Stimulated activated CD8-positive, alpha-beta memory T cell treated with anti-CD3 and anti-CD28 coated beads, Interleukin-2, amount 100 ng/mL, for 1 hour (primary cell): ENCODE measurements around the gene ARSG.

Experiments
- DNase-seq, 2 donors: peaks; one replicate each; pipeline ENCODE4 v3.0.0-alpha.2; 2020; ENCODE audit warnings: low read depth in 2 of 2

The ARSG gene

DNA sequence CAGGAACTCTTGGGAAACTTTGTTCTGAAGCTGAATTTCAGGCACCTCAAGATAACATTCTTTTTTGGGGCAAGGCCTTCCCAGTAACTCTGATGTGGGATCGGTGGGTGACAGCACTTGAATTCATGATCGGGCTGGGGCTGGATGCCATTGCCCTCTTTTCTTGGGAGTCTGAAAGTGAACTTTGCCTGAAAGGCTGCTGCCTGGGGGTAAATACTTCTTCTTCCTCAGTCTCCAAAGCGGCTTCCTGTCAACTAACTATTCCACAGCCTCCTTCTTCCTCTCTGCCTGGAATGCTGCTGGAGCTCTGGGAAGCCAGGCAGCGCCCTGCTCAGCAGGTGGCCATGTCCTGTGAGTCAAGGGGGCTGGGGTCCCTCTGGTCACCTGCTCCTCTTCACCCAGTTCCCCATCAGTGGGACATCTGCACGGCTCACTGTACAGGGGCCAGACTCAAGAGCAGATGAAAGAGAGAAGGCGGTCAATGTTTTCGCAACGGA is 86.5 kb downstream of the ARSG start:
- DNase-seq = no peak

DNA sequence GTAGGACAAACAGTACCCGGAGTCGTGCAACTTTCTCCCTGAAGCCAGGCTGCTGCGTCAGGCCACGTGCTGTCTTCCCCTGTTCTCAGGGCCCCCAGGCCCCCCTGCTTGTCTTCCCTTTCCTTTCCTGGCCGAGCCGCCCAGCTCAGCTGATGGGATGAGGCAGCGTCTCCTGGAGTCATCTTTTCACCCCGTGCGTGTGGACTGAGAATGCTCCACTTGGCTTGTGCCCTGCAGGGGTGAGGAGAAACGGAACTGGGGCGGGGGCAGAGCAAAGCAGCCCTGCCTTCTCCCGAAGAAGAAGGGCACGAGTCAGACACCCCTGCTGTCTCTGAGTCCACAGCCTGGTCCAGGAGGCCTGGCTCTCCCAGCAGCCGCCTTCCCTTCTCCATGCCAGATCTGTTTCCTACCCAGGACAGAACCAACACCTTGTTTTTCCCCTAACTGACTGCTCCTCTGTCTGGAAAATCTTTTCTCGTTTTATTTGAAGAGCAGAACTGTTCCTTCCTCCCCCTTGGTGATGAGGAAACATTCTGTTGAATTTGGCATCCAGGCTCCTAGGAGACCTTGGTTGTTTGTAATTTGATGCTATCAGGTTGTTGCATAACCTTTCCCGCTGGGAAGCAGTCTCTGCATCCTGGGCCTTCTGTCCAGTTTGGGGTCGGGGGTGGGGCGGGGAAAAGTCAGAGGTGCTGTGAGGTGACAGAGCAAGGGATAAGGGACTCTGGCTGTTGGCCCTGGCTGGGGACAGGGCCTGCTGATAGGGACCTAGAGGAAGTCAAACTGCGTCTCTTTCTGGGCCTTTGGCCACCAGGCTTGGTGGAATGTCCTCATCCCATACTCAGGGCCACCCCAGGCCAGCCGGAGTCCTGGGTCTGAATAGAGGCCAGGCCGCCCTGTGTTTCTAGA is 87.2 kb downstream of the ARSG start:
- no peak for DNase-seq

DNA sequence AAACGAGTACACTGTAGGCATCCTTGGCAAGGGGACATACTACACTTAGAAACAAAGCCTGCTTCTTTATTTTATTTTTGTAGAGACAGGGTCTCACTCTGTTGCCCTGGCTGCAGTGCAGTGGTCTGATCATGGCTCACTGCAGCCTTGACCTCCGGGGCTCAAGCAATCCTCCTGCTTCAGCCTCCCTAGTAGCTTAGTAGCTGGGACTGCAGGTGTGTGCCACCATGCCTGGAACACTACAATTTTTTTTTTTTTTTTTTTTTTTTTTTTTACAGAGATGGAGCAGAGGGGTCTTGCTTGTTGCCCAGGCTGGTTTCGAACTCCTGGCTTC is 87.8 kb downstream of the ARSG start:
- no peak for DNase-seq

DNA sequence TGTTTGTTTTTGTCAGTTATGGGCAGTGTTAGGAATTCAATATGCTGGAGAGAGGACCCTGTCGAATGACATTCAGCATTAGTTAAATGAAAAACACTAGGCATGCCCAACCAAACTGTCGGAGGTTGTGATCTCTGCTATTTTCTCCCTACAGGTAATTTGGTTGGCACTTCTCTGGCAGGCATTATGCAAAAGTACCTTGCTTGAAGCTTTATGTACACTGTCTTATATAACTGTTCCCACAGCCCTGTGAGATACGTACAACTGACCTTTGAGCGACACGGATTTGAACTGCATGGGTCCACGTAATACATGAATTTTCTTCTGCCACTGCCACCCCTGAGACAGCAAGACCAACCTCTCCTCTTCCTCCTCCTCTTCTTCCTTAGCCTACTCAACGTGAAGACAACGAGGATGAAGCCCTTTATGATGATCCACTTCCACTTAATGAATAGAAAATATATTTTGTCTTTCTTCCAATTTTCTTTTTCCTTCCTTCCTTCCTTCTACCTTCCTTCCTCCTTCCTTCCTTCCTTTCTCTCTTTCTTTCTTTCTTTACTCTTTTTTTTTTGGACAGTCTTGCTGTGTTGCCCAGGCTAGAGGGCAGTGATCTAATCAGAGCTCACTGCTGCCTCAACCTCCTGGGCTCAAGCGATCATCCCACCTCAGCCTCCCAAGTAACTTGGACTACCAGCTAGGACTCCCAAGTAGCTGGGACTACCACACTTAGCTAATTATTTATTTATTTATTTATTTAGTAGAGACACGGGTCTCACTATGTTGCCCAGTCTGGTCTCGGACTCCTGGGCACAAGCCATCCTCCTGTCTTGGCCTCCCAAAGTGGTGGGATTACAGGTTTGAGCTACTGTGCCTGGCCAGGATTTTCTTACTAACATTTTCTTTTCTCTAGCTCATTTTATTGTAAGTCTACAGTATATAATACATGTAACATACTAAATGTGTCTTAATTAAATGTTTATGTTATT is 88.7 kb downstream of the ARSG start:
- no peak for DNase-seq

DNA sequence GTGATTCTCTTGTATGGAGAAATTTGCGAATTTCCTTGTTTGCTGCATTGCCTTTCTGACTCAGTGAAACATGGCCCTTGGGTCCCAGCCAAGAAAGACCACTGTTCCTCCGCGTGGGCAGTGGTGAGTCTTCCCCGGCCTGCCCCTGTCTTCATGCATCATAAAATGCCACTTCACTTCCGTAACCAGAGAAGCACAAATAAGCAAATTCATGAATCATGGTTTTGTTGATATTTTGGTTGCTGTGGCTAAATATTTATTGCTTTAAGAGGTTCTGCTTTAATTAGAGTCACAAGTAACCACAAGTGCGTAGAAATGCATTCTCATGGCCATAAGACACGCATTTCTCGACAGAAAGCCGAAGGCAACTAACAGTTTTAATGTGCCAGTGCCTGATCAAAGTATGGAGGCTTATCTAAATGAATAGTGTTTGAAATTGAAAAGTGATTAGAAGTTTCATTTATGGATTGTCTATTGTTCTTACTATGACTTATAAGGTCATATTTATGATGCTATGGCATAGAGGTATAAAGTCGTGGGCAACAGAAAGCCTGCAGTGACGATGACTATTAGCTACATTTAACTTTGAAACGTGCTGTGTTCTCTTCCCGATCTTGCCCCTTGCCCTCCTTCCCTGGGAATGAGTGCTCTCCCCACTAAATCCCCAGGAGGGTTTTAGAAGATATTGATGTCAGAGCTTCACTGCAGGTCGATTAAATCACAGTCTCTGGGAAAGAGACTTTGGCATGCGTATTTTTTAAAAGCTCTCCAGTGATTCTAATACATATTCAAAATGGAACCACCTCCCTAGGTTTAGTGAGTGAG is 90.0 kb downstream of the ARSG start:
- no peak for DNase-seq

DNA sequence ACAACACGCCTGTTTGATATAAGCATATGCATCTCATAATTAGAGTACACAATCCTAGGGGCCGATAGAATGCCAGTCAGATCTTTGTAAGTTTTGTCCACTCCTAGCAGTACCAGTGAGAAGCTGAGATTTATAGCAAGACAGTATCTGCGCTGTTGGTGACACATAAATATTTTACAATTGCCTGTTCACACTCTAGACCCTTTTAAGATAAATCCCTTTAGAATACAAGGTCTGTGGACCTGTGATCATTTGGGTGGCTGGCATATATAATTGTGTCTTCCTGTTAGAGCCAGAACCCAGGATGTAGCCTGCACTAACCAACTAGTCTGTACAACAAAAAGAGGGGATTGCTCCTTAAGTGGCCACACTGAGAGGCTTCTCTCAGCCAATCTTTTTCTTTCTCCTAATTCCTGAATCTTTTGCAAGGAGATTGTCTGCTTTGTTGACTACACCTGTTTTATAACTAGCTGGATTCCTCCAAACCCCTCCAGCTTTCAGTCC is 91.3 kb downstream of the ARSG start:
- no peak for DNase-seq

DNA sequence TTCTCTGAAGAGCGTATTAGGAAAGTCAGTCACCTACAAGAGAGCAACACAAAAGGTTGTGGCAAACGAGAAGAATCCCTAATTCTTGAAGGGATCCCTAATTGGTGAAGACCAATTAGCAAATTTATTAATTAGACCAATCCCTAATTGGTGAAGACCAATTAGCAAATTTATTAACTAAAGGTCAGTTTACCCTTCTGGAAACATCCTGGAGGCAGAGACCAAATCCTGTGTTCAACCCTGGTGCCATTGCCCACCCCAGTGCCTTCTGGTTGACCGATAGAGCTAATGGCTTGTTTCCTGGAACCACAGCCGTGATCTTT is 91.8 kb downstream of the ARSG start:
- DNase-seq = no peak

DNA sequence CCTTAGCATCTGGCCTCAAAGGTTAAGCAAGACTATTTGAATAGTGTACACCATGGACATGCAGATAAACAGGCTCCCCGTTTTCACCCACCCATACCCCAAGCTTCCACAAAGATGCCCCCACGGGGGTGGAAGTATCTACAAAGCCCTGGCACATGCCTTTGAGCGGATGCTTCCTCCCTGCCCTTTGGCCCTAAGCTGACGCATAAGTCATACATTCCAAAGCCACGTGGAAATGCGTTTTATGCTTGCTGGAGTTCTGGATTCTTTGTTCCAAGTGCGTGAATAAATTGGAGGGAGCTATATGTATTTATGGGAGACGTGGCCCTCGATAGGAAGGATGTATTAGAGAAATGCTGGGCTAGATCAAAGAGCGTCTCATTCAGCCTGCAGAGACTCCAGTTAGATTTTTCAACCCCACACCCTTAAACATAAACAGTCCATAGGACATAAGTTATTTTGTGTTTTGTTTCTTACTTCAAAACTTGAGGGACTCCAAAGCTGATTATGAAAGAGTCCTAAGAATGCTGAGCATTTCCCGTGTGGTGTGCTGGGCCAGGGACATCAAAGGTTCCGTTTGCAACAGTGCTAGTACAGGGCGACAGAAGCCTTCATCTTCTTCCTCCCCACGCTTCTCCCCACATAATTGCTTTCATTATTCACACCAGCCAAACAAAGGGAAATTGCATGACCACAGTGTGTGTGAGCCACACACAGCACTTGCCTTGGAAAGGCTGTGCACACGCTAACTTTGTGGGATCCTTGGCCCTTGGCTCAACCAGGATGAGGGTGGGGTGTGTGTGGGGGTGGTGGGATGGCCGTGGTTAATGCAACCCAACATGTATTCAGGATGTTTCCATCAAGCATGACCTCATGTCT is 92.4 kb downstream of the ARSG start:
- DNase-seq = no peak

DNA sequence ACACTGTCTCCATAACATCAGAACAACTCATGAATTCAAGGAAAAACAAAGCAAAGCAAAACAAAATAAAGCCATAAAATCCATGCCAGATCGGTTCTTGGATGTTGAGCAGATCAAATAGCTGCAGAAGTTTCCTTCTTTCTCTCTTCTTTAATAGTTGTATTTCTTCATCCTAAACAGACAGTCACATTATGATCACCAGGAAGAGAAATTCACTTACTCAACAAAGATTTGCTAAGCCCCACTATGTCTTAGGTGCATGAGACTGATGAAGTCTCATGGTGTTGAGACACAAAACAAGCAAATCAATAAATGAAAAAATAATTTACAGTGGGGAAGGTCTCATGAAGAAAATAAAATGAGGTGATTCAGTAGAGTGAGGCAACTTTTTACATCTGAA is 93.2 kb downstream of the ARSG start:
- no peak for DNase-seq

DNA sequence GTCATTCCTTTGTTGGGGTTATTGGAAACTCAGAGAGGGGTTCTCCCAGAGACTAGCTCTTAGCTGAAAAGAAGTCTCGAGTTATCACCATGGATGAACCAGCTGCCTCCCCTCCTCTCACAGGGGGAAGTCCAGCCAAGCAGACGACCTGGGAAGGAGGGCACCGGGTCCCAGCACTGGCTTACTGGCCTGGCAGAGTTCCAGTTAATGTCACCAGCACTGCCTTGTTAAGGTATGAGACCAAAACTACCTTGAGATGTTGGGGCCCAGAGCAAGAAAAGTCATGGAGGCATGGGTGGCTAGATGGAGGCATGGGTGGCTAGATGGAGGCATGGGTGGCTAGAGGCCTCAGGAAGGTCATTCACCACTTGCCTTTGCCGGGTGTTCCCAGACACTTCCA is 93.6 kb downstream of the ARSG start:
- DNase-seq = no peak

DNA sequence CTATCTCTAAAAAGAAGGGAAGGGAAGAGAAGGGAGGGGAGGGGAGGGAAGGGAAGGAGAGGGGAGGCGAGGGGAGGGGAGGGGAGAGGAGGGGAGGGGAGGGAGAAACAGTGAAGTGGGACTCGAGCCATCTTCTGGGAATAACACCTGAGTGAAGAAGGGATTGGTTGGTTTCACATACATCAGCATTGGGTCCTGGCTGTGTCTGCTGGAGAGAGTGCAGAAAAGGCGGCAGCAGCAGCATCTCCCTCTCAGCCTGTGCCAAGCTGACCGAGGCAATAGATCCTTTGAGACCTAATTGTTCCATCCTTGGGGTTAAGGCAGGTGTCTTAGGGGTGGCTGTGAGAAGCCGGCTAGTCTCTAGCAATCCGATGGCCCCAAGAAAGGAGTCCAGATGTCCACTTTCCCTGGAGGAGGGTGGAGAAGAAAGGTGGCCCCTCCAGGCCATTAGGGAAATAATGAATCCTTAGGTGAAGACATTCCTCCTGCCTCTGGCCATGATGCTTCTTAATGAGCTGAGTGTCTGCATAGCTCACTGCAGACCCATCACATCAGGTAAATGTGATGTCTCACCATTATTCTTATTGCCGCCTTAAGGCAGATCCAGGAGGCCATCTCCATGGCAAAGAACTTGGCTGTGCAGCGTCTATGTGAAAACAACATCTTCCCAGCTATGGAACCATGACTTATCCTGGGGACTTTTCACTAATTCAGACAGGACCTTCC is 94.4 kb downstream of the ARSG start:
- DNase-seq = no peak

DNA sequence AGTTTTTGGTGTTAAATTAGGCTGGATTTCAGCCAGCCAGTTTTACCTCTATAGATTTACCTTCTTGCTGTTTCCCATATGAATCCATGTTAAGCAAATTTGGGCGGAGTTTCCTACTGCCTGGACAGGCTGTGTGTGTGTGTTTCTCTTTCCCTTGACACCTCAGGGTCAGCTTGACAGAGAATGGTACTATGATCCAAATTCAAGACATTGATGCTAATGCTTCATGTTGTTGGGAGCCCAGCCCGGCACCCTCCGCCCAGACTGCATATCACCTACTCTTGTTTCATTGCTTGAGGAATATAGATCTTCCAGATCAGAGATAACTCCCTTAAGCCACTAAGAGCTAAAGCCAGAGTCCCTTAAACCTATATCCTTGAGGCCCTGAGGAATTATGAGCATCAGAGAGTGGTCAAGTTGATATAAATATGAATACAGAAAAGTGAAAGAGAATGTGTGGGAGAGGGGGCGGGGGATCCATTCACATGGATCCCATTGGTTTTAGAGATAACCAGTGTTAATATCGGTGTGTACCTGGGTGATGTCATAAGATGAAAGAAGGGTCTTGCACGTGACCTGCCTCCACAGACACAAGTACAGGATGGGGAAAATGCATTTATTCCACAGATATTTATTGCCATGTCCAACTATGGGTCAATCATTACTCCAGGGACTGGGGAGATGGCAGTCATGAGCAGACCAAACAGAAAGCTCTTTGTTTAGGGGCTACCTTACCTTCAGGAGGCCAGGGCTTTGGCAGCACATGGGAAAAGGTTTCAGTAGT is 96.3 kb downstream of the ARSG start:
- DNase-seq = no peak

DNA sequence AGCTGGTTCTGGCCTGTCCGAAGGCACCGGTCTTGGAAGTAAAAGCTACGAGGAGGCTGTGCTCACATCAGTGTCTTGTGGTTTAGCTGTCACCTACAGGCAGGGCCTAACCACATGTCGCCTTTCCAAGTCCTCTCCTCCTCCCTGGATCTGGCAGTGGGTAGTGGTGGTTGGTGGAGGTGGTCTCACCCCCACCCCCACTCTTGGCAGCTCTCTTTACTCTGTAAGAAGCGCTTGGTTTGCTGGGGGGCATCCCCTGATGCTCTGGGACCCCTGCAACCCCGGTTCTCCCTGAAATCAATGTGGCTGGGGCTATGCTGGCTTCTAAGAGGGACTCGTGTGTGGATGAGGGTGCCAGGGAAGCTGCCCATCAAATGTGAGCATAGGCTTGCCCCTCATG is 97.7 kb downstream of the ARSG start:
- DNase-seq = no peak

DNA sequence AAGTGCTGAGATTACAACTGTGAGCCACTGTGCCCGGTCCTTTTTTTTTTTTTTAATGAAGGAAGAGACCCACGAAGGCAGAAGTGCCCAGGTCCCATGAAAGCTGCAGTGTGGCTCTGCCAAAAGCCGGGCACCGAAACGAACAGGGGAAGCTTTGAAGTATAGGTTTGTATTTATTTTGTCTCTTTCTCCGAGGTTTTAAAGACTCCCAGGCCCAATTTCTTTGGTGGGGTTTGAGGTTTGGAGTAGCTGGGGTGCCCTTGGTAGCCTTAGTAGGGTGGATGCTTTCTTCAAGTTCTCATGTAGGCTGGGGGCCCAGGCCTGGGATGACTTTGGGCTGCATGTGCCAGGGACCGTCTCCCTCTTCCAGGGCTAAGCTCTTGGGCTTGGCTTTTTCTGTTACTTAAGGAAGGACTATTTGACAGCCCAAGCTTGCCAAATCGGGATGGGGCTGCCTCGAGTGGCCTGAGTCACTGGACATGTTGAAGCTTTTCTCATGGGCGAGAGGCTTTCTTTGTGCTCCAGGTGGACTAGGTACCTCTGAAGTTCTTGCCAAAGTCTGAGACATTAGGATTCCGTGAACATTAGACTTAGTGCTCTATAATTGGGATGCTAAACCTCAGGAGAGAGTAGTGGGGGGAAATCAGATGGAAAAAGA is 99.7 kb downstream of the ARSG start:
- no peak for DNase-seq

DNA sequence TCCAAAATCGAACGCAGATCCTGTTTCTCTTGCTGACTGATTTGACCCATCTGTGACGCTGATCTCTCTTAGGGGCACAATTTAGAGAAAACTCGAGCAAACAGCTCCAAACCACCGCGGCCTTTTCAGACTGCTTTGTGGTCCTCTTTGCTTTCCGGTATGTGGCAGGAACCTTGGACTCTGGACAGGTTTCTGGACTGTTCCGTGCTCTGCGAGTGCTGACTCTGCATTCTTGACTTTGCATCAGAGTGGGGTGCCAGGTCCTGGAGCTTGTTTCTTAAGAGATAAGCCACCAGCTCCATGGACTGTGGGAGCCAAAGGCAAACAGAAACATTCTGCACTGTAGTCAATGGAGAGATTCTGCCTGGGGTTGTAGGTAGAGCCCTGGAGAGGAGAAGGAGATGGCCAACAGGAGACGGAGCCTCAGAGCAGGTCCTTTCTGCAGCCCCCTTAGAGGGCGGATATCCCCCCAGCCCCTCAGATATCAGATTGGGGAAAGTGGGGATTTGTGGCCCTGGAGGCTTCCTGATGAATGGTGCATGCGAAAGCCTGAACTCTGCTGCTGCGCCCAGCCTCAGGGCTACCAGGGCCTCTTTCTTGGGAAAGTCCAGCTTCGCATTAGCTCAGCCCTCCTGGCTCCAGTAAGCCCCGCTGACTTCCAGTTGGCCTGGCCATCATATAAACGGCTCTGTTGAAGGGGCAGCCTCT is 100.4 kb downstream of the ARSG start:
- no peak for DNase-seq

DNA sequence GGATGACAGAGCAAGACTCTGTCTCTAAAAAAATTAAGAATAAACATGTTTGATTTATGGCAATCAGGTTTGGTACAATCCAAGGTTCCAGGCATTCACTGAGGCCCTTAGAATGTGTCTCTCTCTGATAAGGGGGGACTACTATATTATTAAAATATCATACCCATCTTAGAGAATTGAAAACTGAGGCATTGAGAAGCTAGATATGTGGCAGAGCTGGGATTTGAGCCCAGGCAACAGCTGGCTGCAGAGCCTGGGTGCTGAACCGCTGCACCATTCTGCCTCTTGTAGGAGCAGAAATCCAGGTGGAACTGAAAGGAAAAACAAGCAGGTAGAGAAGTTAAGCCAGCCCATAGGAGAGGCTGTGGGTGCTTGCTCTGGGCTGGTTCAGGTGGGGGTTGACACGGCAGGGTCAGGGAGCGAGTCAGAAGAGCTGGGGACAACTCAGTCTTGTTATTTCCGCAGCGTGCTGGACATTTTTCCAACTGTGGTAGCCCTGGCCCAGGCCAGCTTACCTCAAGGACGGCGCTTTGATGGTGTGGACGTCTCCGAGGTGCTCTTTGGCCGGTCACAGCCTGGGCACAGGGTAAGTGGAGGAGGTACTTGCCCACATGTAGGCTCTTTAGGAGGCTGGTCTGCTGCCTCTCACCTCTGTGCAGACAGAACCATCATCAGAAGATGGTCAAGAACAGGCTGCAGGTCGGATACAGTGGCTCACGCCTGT is 103.5 kb downstream of the ARSG start:
- DNase-seq = no peak
